ENCODE measurements around the gene MRGPRE.

GRCh38 chr11:3183523-3183922, 48.7 kb downstream of the MRGPRE start:
- TF ChIP-seq EZH2 (IDR thresholded peaks at IDR 0.05; ENCODE audit: insufficient read depth, poor library complexity, severe bottlenecking) = no peak
- TF ChIP-seq EZH2phosphoT487 (IDR thresholded peaks at IDR 0.05; ENCODE audit: insufficient read depth, low read depth) = no peak

All from GM23248 (cell line).